ENCODE measurements around the gene TGFB2. TPM values are rescaled to one million over a fixed set of nuclear protein-coding genes. Genes with fewer than 3 reads are reported as not detected.

TGFB2 gene
- total RNA-seq, 1 experiment from 2014 or later = 0.34 TPM

DNA sequence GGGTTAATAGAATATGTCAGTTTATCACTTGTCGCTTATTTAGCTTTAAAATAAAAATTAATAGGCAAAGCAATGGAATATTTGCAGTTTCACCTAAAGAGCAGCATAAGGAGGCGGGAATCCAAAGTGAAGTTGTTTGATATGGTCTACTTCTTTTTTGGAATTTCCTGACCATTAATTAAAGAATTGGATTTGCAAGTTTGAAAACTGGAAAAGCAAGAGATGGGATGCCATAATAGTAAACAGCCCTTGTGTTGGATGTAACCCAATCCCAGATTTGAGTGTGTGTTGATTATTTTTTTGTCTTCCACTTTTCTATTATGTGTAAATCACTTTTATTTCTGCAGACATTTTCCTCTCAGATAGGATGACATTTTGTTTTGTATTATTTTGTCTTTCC is 98.1 kb downstream of the TGFB2 start:
- no TSS peak for BruUV-seq (replicated peaks)
- H3K36me3 ChIP-seq (ENCODE audit: control insufficient read depth in 1 of 2, insufficient read depth in 2 of 2, low read length in 2 of 2) = no peaks in the 10 kb centered on the region
- no peak for TF ChIP-seq YY1 (IDR thresholded peaks at IDR 0.05; ENCODE audit: extremely low read depth, insufficient replicate concordance, low read depth, low read length)
- TF ChIP-seq, protein P1, sequence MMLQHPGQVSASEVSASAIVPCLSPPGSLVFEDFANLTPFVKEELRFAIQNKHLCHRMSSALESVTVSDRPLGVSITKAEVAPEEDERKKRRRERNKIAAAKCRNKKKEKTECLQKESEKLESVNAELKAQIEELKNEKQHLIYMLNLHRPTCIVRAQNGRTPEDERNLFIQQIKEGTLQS (IDR thresholded peaks at IDR 0.05) = no peak
- no peak for TF ChIP-seq POLR2A (IDR thresholded peaks at IDR 0.05; ENCODE audit: borderline replicate concordance, extremely low read depth, insufficient read depth, insufficient read length)
- TF ChIP-seq, protein P2, sequence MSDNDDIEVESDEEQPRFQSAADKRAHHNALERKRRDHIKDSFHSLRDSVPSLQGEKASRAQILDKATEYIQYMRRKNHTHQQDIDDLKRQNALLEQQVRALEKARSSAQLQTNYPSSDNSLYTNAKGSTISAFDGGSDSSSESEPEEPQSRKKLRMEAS (IDR thresholded peaks at IDR 0.05) = no peak
- no peak for TF ChIP-seq EZH2 (IDR thresholded peaks at IDR 0.05)
- H3K4me3 ChIP-seq (replicated peaks in 1 of 2; ENCODE audit: low read depth in 1 of 2, low read length in 2 of 2) = no peak overlapping the region
- no peaks in the 10 kb centered on the region for H3K27me3 ChIP-seq (ENCODE audit: insufficient read depth, low read length)
- DNase-seq (ENCODE audit: low read depth, low spot score) = no peak
- H3K4me2 ChIP-seq (ENCODE audit: low read length) = no peak overlapping the region
- H3K9ac ChIP-seq (ENCODE audit: low read length) = no peak overlapping the region
- no peaks in the 10 kb centered on the region for H3K9me3 ChIP-seq (ENCODE audit: control insufficient read depth in 1 of 2, insufficient read depth in 1 of 2, low read depth in 1 of 2, low read length in 2 of 2)
- H3K4me1 ChIP-seq (ENCODE audit: control insufficient read depth in 1 of 2, insufficient read depth in 2 of 2, low read length in 2 of 2) = no peaks in the 10 kb centered on the region
- ChIA-PET POLR2A (no interaction called here), RAD21 (ENCODE audit: low non-redundant PET in 1 of 2, low total read pairs in 2 of 2, uncharacterized antibody in 2 of 2, unreplicated experiment in 2 of 2) (no interaction called here), CTCF (no interaction called here)
- no peaks in the 10 kb centered on the region for H3K9me2 ChIP-seq (ENCODE audit: insufficient read depth)
- H4K20me1 ChIP-seq (ENCODE audit: insufficient read depth) = no peaks in the 10 kb centered on the region
- no peak overlapping the region for H3K27ac ChIP-seq (ENCODE audit: low read depth, low read length)
- intact Hi-C loops (cut with micrococcal nuclease) = no loop called here
- no peaks in the 10 kb centered on the region for H3K79me2 ChIP-seq (ENCODE audit: insufficient read depth, low read length)
- no peak for ATAC-seq
- no peak overlapping the region for H2AFZ ChIP-seq (ENCODE audit: low read depth, low read length, poor library complexity, severe bottlenecking)

GRCh38 chr1:218444173-218444572 is 99.0 kb downstream of the TGFB2 start:
- RAD21 ChIA-PET (ENCODE audit: low non-redundant PET in 1 of 2, low total read pairs in 2 of 2, uncharacterized antibody in 2 of 2, unreplicated experiment in 2 of 2) = no interaction called here
- no peak for DNase-seq (ENCODE audit: low read depth, low spot score)
- no peaks in the 10 kb centered on the region for H3K9me2 ChIP-seq (ENCODE audit: insufficient read depth)
- no peak overlapping the region for H3K9ac ChIP-seq (ENCODE audit: low read length)
- H3K4me1 ChIP-seq (ENCODE audit: control insufficient read depth in 1 of 2, insufficient read depth in 2 of 2, low read length in 2 of 2) = no peaks in the 10 kb centered on the region
- CTCF ChIA-PET = no interaction called here
- no peaks in the 10 kb centered on the region for H4K20me1 ChIP-seq (ENCODE audit: insufficient read depth)
- no peak overlapping the region for H3K4me2 ChIP-seq (ENCODE audit: low read length)
- no peak overlapping the region for H2AFZ ChIP-seq (ENCODE audit: low read depth, low read length, poor library complexity, severe bottlenecking)
- no peaks in the 10 kb centered on the region for H3K36me3 ChIP-seq (ENCODE audit: control insufficient read depth in 1 of 2, insufficient read depth in 2 of 2, low read length in 2 of 2)
- no peaks in the 10 kb centered on the region for H3K27me3 ChIP-seq (ENCODE audit: insufficient read depth, low read length)
- POLR2A ChIA-PET = no interaction called here
- H3K79me2 ChIP-seq (ENCODE audit: insufficient read depth, low read length) = no peaks in the 10 kb centered on the region
- no peaks in the 10 kb centered on the region for H3K9me3 ChIP-seq (ENCODE audit: control insufficient read depth in 1 of 2, insufficient read depth in 1 of 2, low read depth in 1 of 2, low read length in 2 of 2)
- intact Hi-C loops (cut with micrococcal nuclease) = no loop called here
- no peak overlapping the region for H3K4me3 ChIP-seq (replicated peaks in 1 of 2; ENCODE audit: low read depth in 1 of 2, low read length in 2 of 2)
- no peak for ATAC-seq
- TF ChIP-seq ELF1 (IDR thresholded peaks at IDR 0.05; ENCODE audit: borderline replicate concordance, low read depth) = no peak
- TF ChIP-seq JUND (IDR thresholded peaks at IDR 0.05) = no peak
- TF ChIP-seq, protein P2 (IDR thresholded peaks at IDR 0.05) = no peak
- no peak for TF ChIP-seq CTCF (IDR thresholded peaks at IDR 0.05 in 2 of 3, conservative IDR thresholded peaks at IDR 0.05 in 1 of 3; ENCODE audit: borderline replicate concordance in 1 of 3, insufficient read depth in 1 of 3, low read depth in 2 of 3, low read length in 2 of 3)
- TF ChIP-seq POLR2AphosphoS5 (IDR thresholded peaks at IDR 0.05; ENCODE audit: low read depth, low read length) = no peak
- no peak for TF ChIP-seq CBX3 (IDR thresholded peaks at IDR 0.05; ENCODE audit: low read depth)
- no peak for TF ChIP-seq POLR2A (IDR thresholded peaks at IDR 0.05; ENCODE audit: borderline replicate concordance, extremely low read depth, insufficient read depth, insufficient read length)
- TF ChIP-seq ZNF274 (IDR thresholded peaks at IDR 0.05; ENCODE audit: low read depth, low read length) = no peak
- H3K27ac ChIP-seq (ENCODE audit: low read depth, low read length) = no peak overlapping the region
- no TSS peak for BruUV-seq (replicated peaks)
